CD4-positive, CD25-positive, alpha-beta regulatory T cell (primary cell): Measurements from ENCODE around the gene ADAMTS18. TPM values are rescaled to one million over a fixed set of nuclear protein-coding genes. Genes with fewer than 3 reads are reported as not detected.

Experiments
- ATAC-seq, 2 donors: fragments of 150-1000 bp; cut with Tn5 transposase; one replicate each; pipeline ENCODE4 v1.10.0; 2021; ENCODE audit warnings: low read depth in 2 of 2, moderate number of reproducible peaks in 2 of 2, moderate library complexity in 1 of 2
- DNase-seq, 3 donors: peaks; one replicate each; pipeline versions ENCODE4 v3.0.0 to v3.0.0-alpha.2; 2012 to 2022; ENCODE audit warnings: mixed read lengths in 1 of 3
- H3K27ac ChIP-seq: one replicate; pipeline ENCODE4 v1.7.0; 2013; ENCODE audit warnings: mild to moderate bottlenecking, low read length; ENCODE audit not compliant: insufficient read depth, poor library complexity, severe bottlenecking
- H3K27me3 ChIP-seq: one replicate; pipeline ENCODE4 v1.7.0; 2013; ENCODE audit warnings: low read length; ENCODE audit not compliant: control insufficient read depth, insufficient read depth
- H3K36me3 ChIP-seq: one replicate; pipeline ENCODE4 v1.7.0; 2013; ENCODE audit warnings: mild to moderate bottlenecking, low read length, moderate library complexity; ENCODE audit not compliant: control insufficient read depth, insufficient read depth
- H3K4me1 ChIP-seq: 2 replicates; pipeline ENCODE4 v1.7.0; 2013; ENCODE audit warnings: mild to moderate bottlenecking, low read length; ENCODE audit not compliant: insufficient read depth, control insufficient read depth, poor library complexity, severe bottlenecking
- H3K4me3 ChIP-seq: one replicate; pipeline ENCODE4 v1.7.0; 2013; ENCODE audit warnings: low read depth, mild to moderate bottlenecking, low read length, moderate library complexity
- H3K9me3 ChIP-seq, 2 experiments: 1 replicate in 1 of 2; 2 replicates in 1 of 2; pipeline ENCODE4 v1.7.0; 2013; ENCODE audit warnings: low read length in 2 of 2, mild to moderate bottlenecking in 1 of 2, moderate library complexity in 1 of 2; ENCODE audit not compliant: control insufficient read depth in 2 of 2
- H3K27ac Mint-ChIP-seq, 3 donors: one replicate each; pipeline ENCODE4 v1.8.0; 2020 to 2022; ENCODE audit warnings: mild to moderate bottlenecking in 3 of 3, mixed read lengths in 3 of 3, moderate library complexity in 2 of 3
- H3K27me3 Mint-ChIP-seq: one replicate; pipeline ENCODE4 v1.8.0; 2022; ENCODE audit warnings: mild to moderate bottlenecking, mixed read lengths
- H3K36me3 Mint-ChIP-seq: one replicate; pipeline ENCODE4 v1.8.0; 2020; ENCODE audit warnings: mixed read lengths
- H3K4me1 Mint-ChIP-seq, 4 donors: one replicate each; pipeline ENCODE4 v1.8.0; 2020 to 2022; ENCODE audit warnings: mixed read lengths in 4 of 4, mild to moderate bottlenecking in 1 of 4
- H3K4me3 Mint-ChIP-seq, 4 donors: one replicate each; pipeline ENCODE4 v1.8.0; 2020 to 2022; ENCODE audit warnings: mild to moderate bottlenecking in 4 of 4, mixed read lengths in 4 of 4, moderate library complexity in 3 of 4
- H3K9me3 Mint-ChIP-seq, 7 donors: one replicate each; pipeline ENCODE4 v1.8.0; 2020 to 2022; ENCODE audit warnings: mixed read lengths in 7 of 7, mild to moderate bottlenecking in 3 of 7, moderate library complexity in 2 of 7
- polyA plus RNA-seq, 4 donors: library from polyadenylated mRNA; unstranded; fragments of 300-500 nt; fragmentation: Illumina TruSeq; gene quantifications; one replicate each; pipeline ENCODE4 v1.2.3, GENCODE V29; 2021
- total RNA-seq: library from RNA; stranded (reverse); gene quantifications from one replicate; pipeline ENCODE4 v1.2.3, GENCODE V29; 2022

ADAMTS18 gene
- total and polyA plus RNA-seq, 5 donors from 2014 or later, result not detected

- Mint-ChIP-seq H3K27ac (no peak overlapping the region), H3K4me3 (no peak overlapping the region), H3K4me1 (peaks cover 0 to 2% (median 0%) of the 10 kb centered on the region in 4 donors), H3K9me3 (no peaks in the 10 kb centered on the region), H3K27me3 (no peaks in the 10 kb centered on the region), H3K36me3 (no peaks in the 10 kb centered on the region)
- H3K9me3 ChIP-seq, result no peaks in the 10 kb centered on the region
- no peaks in the 10 kb centered on the region for H3K36me3 ChIP-seq
- DNase-seq (no peak), ATAC-seq (no peak)
- no peak overlapping the region for H3K27ac ChIP-seq
- H3K4me3 ChIP-seq, result no peak overlapping the region
- H3K4me1 ChIP-seq, result no peaks in the 10 kb centered on the region
- peaks cover 2% of the 10 kb centered on the region for H3K27me3 ChIP-seq
These were observed 130.7 kb downstream of the ADAMTS18 start for GRCh38 chr16:77304134-77304533.

DNA sequence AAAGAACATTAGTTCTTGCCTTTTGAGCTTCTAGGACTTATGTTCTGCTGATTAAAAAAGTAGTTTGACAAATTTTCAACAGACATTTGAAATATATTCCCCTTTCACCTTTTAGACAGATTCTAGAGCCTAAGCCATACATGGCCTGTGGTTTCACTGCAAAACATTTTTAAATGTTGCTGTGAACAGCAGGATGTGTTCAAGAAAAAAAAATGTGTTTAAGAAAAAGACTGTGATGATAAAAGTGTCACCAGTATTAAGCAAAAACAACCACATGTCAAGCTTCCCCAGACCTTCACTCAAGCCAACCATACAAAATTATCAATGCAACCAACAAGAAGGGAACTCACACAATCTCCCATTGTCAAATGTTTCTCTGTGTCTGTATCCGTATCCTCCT, 132.2 kb downstream of the ADAMTS18 start:
- Histone ChIP-seq H3K36me3 (no peaks in the 10 kb centered on the region), H3K4me1 (no peaks in the 10 kb centered on the region), H3K4me3 (no peak overlapping the region), H3K27me3 (peaks cover 2% of the 10 kb centered on the region), H3K9me3 (no peaks in the 10 kb centered on the region), H3K27ac (no peak overlapping the region)
- Mint-ChIP-seq H3K9me3 (no peaks in the 10 kb centered on the region), H3K27me3 (no peaks in the 10 kb centered on the region), H3K4me1 (peaks cover 0 to 2% (median 0%) of the 10 kb centered on the region in 4 donors), H3K36me3 (no peaks in the 10 kb centered on the region), H3K4me3 (no peak overlapping the region), H3K27ac (no peak overlapping the region)
- DNase-seq, result no peak
- ATAC-seq, result no peak

DNA sequence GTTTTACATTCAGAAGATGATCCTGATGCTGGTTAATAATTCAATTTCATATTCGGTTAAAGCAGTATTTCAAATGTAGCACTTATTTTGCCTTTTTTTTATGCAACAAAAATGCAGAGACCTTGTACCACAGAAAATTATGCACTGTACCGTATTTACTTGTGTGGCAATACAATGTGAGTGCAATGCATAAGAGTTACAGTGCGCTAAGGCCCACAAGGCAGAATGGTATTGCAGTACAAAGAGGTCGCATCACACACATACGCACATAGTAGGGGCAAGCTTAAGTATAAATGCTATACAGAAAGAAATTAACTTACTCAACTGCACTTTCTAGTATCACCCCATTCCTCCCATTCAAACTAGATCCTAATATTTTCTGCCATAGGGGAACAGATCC, 132.6 kb downstream of the ADAMTS18 start:
- H3K36me3 ChIP-seq, result no peaks in the 10 kb centered on the region
- no peak overlapping the region for H3K4me3 Mint-ChIP-seq
- peaks cover 2% of the 10 kb centered on the region for H3K27me3 ChIP-seq

DNA sequence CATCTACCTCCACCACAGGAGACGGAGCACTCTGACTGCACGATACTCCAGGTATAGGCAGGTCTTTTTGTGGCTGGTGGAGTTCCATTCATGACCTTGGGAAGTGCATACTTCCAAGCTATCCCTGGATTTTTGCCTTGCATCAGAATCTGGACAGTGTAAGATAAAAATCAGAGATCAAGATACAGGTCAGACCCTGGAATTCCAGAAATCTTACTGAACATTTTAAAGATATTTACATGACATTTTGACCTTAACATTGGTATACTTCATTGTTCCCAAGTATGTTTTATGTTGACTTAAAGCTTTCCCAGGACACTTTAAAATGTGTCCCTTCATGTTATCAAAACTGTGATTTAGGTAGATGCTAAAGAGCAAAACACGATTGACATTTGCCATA, 134.6 kb downstream of the ADAMTS18 start:
- Mint-ChIP-seq H3K4me3 (no peak overlapping the region), H3K27ac (no peak overlapping the region), H3K27me3 (no peaks in the 10 kb centered on the region), H3K36me3 (no peaks in the 10 kb centered on the region), H3K9me3 (no peaks in the 10 kb centered on the region), H3K4me1 (no peaks in the 10 kb centered on the region)
- Histone ChIP-seq H3K9me3 (no peaks in the 10 kb centered on the region), H3K4me1 (no peaks in the 10 kb centered on the region), H3K4me3 (no peak overlapping the region), H3K27ac (no peak overlapping the region), H3K36me3 (no peaks in the 10 kb centered on the region), H3K27me3 (peaks cover 2% of the 10 kb centered on the region)
- ATAC-seq (no peak), DNase-seq (no peak)

More for the DNA sequence above, 132.6 kb downstream of the ADAMTS18 start:
- H3K27ac ChIP-seq, result no peak overlapping the region
- Mint-ChIP-seq H3K27me3 (no peaks in the 10 kb centered on the region), H3K4me1 (no peaks in the 10 kb centered on the region), H3K9me3 (no peaks in the 10 kb centered on the region), H3K27ac (no peak overlapping the region), H3K36me3 (no peaks in the 10 kb centered on the region)
- H3K4me1 ChIP-seq, result no peaks in the 10 kb centered on the region
- no peak for DNase-seq
- no peak for ATAC-seq
- no peak overlapping the region for H3K4me3 ChIP-seq
- H3K9me3 ChIP-seq, result no peaks in the 10 kb centered on the region

DNA sequence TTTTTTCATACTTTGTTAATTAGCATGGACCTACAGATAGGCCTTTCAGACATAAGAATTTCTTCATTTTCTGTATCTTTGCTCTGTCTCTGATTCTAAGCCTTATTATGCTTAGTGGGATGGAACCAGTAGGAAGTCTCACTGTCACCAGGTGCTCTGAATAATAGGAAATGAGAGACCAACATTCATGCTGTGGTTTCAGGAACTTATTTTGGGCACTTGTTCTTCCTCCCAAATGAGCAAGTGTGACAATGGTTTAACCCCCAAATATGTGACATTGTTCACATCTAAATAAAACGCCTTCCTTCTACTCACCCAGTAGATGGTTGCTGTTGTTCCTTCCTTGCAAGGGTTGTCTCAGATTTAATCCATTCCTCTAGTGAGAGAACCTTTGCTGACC, 135.4 kb downstream of the ADAMTS18 start:
- no peaks in the 10 kb centered on the region for H3K4me1 ChIP-seq
- H3K9me3 ChIP-seq, result no peaks in the 10 kb centered on the region
- H3K36me3 ChIP-seq, result no peaks in the 10 kb centered on the region
- H3K27me3 ChIP-seq, result peaks cover 2% of the 10 kb centered on the region
- DNase-seq (no peak), ATAC-seq (no peak)
- Mint-ChIP-seq H3K27ac (no peak overlapping the region), H3K4me3 (no peak overlapping the region), H3K4me1 (no peaks in the 10 kb centered on the region), H3K36me3 (no peaks in the 10 kb centered on the region), H3K27me3 (no peaks in the 10 kb centered on the region), H3K9me3 (no peaks in the 10 kb centered on the region)
- H3K4me3 ChIP-seq, result no peak overlapping the region
- H3K27ac ChIP-seq, result no peak overlapping the region

GRCh38 chr16:77298418-77299360, 136.1 kb downstream of the ADAMTS18 start:
- H3K27ac ChIP-seq, result no peak overlapping the region
- Mint-ChIP-seq H3K4me1 (no peaks in the 10 kb centered on the region), H3K36me3 (no peaks in the 10 kb centered on the region), H3K4me3 (no peak overlapping the region), H3K9me3 (no peaks in the 10 kb centered on the region), H3K27me3 (no peaks in the 10 kb centered on the region), H3K27ac (no peak overlapping the region)
- no peaks in the 10 kb centered on the region for H3K36me3 ChIP-seq
- no peak for DNase-seq
- H3K27me3 ChIP-seq, result peaks cover 2% of the 10 kb centered on the region
- no peak for ATAC-seq
- H3K4me3 ChIP-seq, result no peak overlapping the region
- H3K9me3 ChIP-seq, result no peaks in the 10 kb centered on the region
- H3K4me1 ChIP-seq, result no peaks in the 10 kb centered on the region

DNA sequence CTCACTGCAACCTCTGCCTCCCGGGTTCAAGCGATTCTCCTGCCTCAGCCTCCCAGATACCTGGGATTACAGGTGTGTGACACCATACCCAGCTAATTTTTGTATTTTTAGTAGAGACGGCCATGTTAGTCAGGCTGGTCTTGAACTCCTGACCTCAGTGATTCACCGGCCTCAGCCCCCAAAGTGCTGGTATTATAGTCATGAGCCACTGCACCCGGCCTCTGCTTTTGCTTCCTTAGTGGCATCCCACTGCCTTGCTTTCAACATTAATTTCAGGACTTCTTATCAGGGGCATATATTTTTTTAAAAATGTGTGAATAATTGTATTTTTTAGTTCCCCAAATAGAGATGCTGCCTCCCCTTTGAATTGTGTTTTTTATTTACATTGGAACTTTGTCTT, 136.8 kb downstream of the ADAMTS18 start:
- Mint-ChIP-seq H3K4me1 (no peaks in the 10 kb centered on the region), H3K27me3 (no peaks in the 10 kb centered on the region), H3K4me3 (no peak overlapping the region), H3K36me3 (no peaks in the 10 kb centered on the region), H3K9me3 (no peaks in the 10 kb centered on the region), H3K27ac (no peak overlapping the region)
- Histone ChIP-seq H3K36me3 (no peaks in the 10 kb centered on the region), H3K27ac (no peak overlapping the region), H3K4me3 (no peak overlapping the region), H3K4me1 (no peaks in the 10 kb centered on the region), H3K9me3 (no peaks in the 10 kb centered on the region), H3K27me3 (peaks cover 3% of the 10 kb centered on the region)
- no peak for DNase-seq
- no peak for ATAC-seq

GRCh38 chr16:77295896-77296295, 138.9 kb downstream of the ADAMTS18 start:
- DNase-seq (no peak), ATAC-seq (no peak)
- Histone ChIP-seq H3K27me3 (peaks cover 3% of the 10 kb centered on the region), H3K27ac (no peak overlapping the region), H3K36me3 (no peaks in the 10 kb centered on the region), H3K4me1 (no peaks in the 10 kb centered on the region), H3K9me3 (no peaks in the 10 kb centered on the region), H3K4me3 (no peak overlapping the region)
- H3K36me3 Mint-ChIP-seq, result no peaks in the 10 kb centered on the region
- H3K4me3 Mint-ChIP-seq, result no peak overlapping the region
- no peaks in the 10 kb centered on the region for H3K9me3 Mint-ChIP-seq
- no peaks in the 10 kb centered on the region for H3K4me1 Mint-ChIP-seq
- H3K27me3 Mint-ChIP-seq, result no peaks in the 10 kb centered on the region
- no peak overlapping the region for H3K27ac Mint-ChIP-seq
